ENCODE results near the gene CTAGE1.

Gene CTAGE1

DNA sequence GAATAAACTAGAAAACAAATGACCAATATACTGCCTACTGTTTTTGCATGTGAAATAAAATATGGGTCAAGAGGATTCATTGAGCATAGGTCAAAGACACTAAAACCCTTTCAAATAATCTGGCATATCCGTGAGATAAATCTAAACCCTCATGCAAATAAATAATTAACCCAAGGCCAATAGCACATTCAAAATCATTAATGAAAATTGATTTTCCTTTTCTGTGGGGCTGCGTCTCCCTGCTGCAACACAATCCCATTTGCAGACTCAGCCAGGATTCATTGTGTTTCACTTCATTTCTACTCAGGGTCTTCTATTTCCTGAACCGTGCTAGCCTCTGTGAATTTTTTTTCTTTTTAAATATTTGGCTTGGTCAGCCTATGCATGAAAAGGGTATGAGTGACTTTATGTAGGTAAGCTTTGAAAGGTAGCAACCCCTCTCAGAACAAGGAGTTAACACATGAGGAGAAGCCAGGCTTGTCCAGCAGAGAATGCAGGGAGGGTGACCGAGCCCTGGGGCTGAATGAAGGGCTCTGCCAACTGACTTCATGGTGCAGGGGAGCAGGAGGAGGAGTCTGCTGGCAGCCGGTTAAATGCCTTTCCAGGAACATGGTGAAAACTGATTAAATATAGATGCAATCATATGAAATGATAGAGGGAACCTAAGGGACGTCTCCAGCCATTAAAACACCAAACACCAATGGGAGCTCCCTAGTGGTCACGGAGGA, 10.3 kb upstream of the CTAGE1 start:
- Histone ChIP-seq H3K9ac (ENCODE audit: low read depth, low read length, poor library complexity, severe bottlenecking) (no peak overlapping the region), H2AFZ (ENCODE audit: low read length) (no peak overlapping the region), H3K4me1 (ENCODE audit: insufficient read depth, low read length, poor library complexity, severe bottlenecking) (no peaks in the 10 kb centered on the region), H3K4me3 (ENCODE audit: low read length, poor library complexity, severe bottlenecking) (no peak overlapping the region), H3K27me3 (ENCODE audit: insufficient read depth, low read length, poor library complexity, severe bottlenecking) (no peaks in the 10 kb centered on the region), H3K36me3 (ENCODE audit: insufficient read depth, low read length) (no peaks in the 10 kb centered on the region), H3F3A (ENCODE audit: low read depth) (no peaks in the 10 kb centered on the region), H3K9me3 (ENCODE audit: insufficient read depth, low read depth, low read length) (no peaks in the 10 kb centered on the region), H3K4me2 (ENCODE audit: low read depth, low read length, poor library complexity, severe bottlenecking) (no peak overlapping the region), H3K79me2 (ENCODE audit: insufficient read depth, low read length) (no peaks in the 10 kb centered on the region), H4K20me1 (ENCODE audit: insufficient read depth, low read length, poor library complexity, severe bottlenecking) (no peaks in the 10 kb centered on the region), H3K9me2 (replicated peaks; ENCODE audit: low read depth, low read length) (no peaks in the 10 kb centered on the region)
- TF ChIP-seq, protein P1, sequence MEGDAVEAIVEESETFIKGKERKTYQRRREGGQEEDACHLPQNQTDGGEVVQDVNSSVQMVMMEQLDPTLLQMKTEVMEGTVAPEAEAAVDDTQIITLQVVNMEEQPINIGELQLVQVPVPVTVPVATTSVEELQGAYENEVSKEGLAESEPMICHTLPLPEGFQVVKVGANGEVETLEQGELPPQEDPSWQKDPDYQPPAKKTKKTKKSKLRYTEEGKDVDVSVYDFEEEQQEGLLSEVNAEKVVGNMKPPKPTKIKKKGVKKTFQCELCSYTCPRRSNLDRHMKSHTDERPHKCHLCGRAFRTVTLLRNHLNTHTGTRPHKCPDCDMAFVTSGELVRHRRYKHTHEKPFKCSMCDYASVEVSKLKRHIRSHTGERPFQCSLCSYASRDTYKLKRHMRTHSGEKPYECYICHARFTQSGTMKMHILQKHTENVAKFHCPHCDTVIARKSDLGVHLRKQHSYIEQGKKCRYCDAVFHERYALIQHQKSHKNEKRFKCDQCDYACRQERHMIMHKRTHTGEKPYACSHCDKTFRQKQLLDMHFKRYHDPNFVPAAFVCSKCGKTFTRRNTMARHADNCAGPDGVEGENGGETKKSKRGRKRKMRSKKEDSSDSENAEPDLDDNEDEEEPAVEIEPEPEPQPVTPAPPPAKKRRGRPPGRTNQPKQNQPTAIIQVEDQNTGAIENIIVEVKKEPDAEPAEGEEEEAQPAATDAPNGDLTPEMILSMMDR (conservative IDR thresholded peaks at IDR 0.05; ENCODE audit: low read length), result no peak
- TF ChIP-seq EZH2phosphoT487 (IDR thresholded peaks at IDR 0.05; ENCODE audit: borderline replicate concordance), result no peak

DNA sequence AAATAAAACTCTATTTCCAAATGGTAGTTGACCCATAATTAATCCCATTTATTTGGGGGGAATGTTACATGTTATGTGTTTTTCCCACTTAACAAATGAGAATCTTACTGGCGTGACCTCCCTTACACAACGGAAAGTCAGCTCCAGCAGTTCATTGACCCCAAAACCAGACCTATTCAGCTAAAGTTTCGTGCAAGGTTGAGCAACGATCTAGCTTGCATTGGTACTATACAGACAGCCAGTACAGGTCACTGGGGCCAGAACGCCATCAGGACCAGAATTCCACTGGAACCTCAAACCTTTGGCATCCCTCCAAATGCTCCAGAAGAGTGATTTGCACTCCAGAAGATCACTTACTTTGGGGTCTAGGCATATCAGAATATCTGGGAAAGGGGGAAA, 6.8 kb upstream of the CTAGE1 start:
- H3K4me3 ChIP-seq (ENCODE audit: low read length, poor library complexity, severe bottlenecking), result no peak overlapping the region
- TF ChIP-seq, protein P1 (conservative IDR thresholded peaks at IDR 0.05; ENCODE audit: low read length), result no peak
- TF ChIP-seq EZH2phosphoT487 (IDR thresholded peaks at IDR 0.05; ENCODE audit: borderline replicate concordance), result no peak
- H3K9me3 ChIP-seq (ENCODE audit: insufficient read depth, low read depth, low read length), result no peaks in the 10 kb centered on the region
- H3K79me2 ChIP-seq (ENCODE audit: insufficient read depth, low read length), result no peaks in the 10 kb centered on the region
- H3K4me1 ChIP-seq (ENCODE audit: insufficient read depth, low read length, poor library complexity, severe bottlenecking), result no peaks in the 10 kb centered on the region
- no peaks in the 10 kb centered on the region for H3F3A ChIP-seq (ENCODE audit: low read depth)
- H3K9ac ChIP-seq (ENCODE audit: low read depth, low read length, poor library complexity, severe bottlenecking), result no peak overlapping the region
- H2AFZ ChIP-seq (ENCODE audit: low read length), result no peak overlapping the region
- H3K4me2 ChIP-seq (ENCODE audit: low read depth, low read length, poor library complexity, severe bottlenecking), result no peak overlapping the region
- H4K20me1 ChIP-seq (ENCODE audit: insufficient read depth, low read length, poor library complexity, severe bottlenecking), result no peaks in the 10 kb centered on the region
- no peaks in the 10 kb centered on the region for H3K9me2 ChIP-seq (replicated peaks; ENCODE audit: low read depth, low read length)
- H3K36me3 ChIP-seq (ENCODE audit: insufficient read depth, low read length), result no peaks in the 10 kb centered on the region
- H3K27me3 ChIP-seq (ENCODE audit: insufficient read depth, low read length, poor library complexity, severe bottlenecking), result no peaks in the 10 kb centered on the region

DNA sequence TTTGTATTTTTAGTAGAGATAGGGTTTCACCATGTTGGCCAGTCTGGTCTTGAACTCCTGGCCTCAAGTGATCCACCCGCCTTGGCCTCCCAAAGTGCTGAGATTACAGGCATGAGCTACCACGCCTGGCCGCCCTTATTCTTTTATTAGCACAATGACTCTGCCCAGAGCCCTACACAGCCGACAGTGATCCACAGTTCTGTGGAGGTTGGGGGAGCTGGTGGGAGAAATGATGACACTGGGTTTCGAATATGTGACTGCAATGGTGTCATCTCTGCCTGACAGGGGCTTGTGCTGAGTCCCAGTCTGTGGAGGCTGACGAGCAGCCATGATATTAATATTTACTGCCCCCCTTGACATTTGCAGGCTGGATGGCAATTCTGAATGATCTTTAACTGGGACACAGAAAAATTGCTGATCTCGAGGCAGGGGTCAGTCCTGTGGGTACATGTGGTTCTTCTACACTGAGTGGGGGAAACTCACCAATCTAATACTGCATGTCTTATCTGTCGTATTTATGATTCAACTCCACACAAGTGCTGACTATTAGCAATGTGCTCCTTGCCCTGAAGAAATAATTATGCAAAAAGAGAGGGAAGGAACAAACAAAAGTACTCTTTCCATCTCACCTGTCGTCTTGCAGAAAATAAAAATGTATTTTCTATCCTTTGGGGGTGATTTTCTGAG, 6.3 kb upstream of the CTAGE1 start:
- Histone ChIP-seq H3K9me3 (ENCODE audit: insufficient read depth, low read depth, low read length) (no peaks in the 10 kb centered on the region), H3K36me3 (ENCODE audit: insufficient read depth, low read length) (no peaks in the 10 kb centered on the region), H3K4me3 (ENCODE audit: low read length, poor library complexity, severe bottlenecking) (no peak overlapping the region), H3K9me2 (replicated peaks; ENCODE audit: low read depth, low read length) (no peaks in the 10 kb centered on the region), H3K79me2 (ENCODE audit: insufficient read depth, low read length) (no peaks in the 10 kb centered on the region), H3K27me3 (ENCODE audit: insufficient read depth, low read length, poor library complexity, severe bottlenecking) (no peaks in the 10 kb centered on the region), H3K4me1 (ENCODE audit: insufficient read depth, low read length, poor library complexity, severe bottlenecking) (no peaks in the 10 kb centered on the region), H2AFZ (ENCODE audit: low read length) (no peak overlapping the region), H4K20me1 (ENCODE audit: insufficient read depth, low read length, poor library complexity, severe bottlenecking) (no peaks in the 10 kb centered on the region), H3K4me2 (ENCODE audit: low read depth, low read length, poor library complexity, severe bottlenecking) (no peak overlapping the region), H3F3A (ENCODE audit: low read depth) (no peaks in the 10 kb centered on the region), H3K9ac (ENCODE audit: low read depth, low read length, poor library complexity, severe bottlenecking) (no peak overlapping the region)
- TF ChIP-seq, protein P1 (conservative IDR thresholded peaks at IDR 0.05; ENCODE audit: low read length), result no peak
- no peak for TF ChIP-seq EZH2phosphoT487 (IDR thresholded peaks at IDR 0.05; ENCODE audit: borderline replicate concordance)
